HG03342 (cell line): Measurements from ENCODE around the gene MYO19.
A peak's percentile ranks its signal among the peaks of the same experiment; 100 is the strongest.

Source experiments
- ATAC-seq: cut with Tn5 transposase; IDR thresholded peaks from one replicate; pipeline ENCODE4 v1.9.1; 2021; ENCODE audit warnings: mild to moderate bottlenecking, moderate library complexity; ENCODE audit not compliant: unreplicated experiment

The MYO19 gene

DNA sequence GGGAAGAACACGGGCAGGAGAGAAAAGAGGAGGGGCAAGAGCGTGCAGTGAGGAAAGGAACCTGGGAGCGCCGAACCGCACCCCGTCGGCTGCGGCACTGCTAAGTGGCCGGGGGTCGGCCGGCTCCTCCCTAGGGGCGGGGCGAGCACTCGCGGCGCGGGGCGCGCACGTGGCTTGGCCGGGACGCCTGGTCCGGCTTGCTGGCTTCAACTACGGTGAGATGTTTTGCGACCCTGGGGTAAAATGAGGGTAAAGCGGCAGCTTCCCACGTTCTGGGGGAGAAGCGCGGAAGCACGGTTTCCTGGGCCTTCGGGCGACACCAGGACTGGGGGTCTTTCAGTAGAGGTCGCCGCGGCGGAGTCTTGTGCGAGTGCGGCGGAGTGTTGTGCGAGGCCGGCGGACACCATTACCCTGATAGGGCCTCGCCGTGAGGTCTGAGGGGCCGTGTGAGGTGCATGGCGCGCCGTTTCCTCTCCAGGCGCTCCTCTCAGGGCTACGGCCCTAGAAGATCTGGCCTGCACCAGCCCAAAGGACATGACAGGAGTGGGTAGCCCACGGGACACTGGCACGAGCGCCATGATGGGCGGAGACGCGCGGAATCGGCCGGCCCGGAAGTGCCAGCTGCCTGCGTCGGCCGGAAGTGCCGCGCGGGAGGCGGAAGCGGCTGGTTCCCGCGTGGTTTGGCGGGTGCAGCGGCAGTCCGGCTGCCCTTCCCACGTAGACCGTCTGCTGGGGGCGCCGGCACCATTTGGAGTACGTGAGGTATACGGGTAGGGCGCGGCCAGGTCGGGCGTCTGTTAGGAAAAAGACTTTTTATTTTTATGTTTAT lies at the start of gene MYO19, which contains the start of gene PIGW:
TSS of gene MYO19 (minus strand) at position 29 of the 829 bp plus-strand sequence. CDS start 2,330 bp downstream, outside the sequence.
TSS of gene PIGW (plus strand) at position 148 of the 829 bp plus-strand sequence. CDS start 2,115 bp downstream, outside the sequence.
- peak; percentile 67 for ATAC-seq

GRCh38 chr17:36583787-36584186 lies 49.1 kb upstream of the MYO19 start:
- no peak for ATAC-seq

DNA sequence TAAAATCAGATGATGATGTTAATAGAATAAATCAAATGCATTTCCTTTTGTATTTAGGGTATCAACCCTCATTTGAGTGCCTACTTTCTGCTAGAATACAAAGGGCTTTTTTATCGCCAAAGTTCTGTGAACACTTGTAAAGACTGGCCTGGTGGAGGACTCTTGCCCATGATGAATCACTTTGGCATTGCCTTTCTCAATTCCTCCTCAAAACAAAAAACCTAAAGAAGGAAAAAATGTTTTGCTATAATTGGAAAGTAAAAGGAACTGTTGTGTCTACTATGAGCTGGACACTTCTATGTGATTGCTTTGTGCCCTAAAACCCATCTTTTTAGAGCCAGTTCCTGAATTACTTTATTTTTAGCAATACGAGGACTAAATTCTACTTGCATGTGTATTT lies 44.0 kb upstream of the MYO19 start:
- ATAC-seq = no peak

- no peak for ATAC-seq
These were observed 42.1 kb upstream of the MYO19 start for GRCh38 chr17:36576793-36577192.

GRCh38 chr17:36575028-36575427 lies 40.4 kb upstream of the MYO19 start:
- ATAC-seq = no peak

DNA sequence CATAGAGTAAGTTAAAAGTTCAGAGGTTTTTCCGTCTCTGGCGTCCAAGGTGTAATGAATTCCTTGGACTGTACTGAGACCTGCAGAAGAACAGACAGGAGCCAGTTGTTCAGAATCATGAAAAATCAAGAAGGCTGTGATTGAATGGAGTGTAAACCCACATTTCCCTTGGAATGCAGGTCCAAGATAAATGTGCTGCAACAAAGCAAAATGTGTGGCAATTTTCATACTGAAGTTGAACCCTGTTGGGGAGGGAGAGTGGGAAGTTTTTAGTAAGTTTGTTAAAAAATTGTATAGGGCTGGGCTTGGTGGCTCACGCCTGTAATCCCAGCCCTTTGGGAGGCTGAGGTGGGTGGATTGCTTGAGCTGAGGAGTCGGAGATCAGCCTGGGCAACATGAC lies 31.4 kb upstream of the MYO19 start:
- no peak for ATAC-seq

DNA sequence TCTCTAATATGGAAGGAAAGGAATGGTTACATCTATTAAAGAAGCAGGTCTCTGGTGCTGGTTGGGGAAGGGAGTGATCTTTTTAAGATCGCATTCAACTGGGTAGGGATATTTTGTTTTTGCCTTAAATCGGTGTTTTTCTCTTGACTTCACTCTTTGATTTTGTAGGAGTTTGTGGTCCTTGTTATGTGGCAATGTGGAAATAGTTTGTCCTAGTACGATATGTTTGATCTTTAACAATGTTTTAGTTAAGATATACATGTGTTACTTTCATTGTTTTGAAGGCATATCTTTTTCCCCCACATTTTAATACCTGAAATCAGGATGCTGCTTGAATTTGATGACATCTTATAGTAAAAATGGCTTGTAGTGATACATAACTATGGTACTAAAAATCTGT lies 18.8 kb upstream of the MYO19 start:
- no peak for ATAC-seq

DNA sequence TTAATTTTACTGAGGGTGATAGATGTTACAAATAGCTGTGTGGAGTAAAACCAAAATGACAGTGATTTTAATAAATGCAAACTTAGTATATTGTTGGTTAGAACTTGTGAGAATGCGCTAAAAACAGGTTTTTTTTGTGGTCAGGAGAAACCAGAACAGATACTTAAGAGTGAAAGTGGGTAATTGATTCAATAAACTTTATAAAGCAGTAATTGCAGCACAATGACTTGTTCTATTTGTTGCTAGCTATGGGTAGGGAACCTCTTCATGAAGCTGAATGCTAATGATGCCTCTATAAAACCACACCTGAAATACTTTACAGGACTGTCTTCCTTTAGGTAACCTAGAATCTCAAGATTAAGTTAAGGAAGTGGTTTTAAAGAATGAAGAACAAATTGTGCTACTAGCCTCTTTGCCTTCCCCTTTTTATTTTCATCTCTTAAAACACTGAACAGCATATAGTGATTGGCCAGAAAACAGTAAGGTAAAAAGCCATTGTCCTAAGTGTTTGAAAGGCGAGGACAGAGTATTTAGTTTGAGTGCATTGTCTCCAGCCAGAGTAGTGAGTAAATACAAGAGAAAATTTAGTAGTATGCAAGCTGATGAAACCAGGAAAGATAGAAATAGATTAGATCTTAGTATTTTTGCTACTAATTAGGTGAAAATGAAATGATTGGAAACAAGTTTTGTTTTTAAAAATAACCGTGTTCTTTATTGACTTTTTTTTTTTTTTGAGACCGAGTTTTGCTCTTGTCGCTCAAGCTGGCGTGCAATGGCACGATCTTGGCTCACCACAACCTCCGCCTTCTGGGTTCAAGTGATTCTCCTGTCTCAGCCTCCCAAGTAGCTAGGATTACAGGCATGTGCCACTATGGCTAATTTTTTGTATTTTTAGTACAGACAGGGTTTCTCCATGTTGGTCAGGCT lies 16.1 kb upstream of the MYO19 start:
- ATAC-seq = no peak

DNA sequence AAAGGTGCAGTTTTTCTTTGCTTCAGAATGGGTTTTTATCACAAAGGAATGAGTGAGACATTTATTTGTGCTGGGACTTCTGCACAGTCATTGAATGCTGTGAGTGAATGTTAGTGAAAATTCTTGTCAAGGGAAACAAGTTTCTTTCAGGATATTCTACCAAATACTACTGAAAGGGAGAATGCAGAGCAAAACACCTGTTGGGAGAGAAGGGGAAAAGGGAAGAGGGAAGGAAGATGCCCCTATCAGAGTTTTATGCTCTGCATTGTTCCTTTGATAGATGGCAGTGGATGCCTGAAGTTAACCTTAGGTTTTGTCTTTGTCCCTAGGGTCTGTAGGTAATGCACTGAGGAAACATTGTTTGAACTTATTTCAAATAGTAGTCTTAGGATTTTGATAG lies 13.1 kb upstream of the MYO19 start:
- ATAC-seq = no peak

DNA sequence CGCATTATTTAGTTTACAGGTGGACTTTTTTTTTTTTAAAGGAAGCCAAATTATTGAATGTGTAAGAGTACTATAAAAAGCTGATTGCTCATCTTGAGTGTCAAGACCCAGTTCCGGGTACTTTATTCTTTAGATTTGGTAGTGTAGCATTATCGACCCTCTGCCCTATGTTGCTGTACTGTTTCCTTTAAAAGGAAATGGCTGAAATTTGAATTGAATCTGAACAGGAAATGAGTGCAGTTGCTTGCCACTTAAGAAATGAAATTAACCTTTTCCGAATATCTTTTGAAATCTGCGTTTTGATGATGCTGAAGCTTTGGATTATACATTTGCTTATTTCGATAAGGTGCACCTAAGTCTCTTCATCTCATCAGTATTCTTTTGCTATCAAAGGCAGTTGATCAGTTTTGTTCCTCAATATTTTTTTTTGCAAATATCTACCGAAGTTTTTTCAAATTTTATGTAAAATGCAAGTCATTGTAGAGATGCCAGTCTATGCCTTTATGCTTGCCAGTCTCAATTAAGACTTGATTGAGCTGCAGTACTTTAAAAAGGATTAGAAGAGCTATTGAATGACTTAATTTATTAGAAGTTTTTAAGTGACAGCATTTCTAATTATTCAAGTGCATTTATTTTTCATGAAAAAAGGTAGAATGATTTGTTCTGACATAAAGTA lies 11.9 kb upstream of the MYO19 start:
- ATAC-seq = no peak

DNA sequence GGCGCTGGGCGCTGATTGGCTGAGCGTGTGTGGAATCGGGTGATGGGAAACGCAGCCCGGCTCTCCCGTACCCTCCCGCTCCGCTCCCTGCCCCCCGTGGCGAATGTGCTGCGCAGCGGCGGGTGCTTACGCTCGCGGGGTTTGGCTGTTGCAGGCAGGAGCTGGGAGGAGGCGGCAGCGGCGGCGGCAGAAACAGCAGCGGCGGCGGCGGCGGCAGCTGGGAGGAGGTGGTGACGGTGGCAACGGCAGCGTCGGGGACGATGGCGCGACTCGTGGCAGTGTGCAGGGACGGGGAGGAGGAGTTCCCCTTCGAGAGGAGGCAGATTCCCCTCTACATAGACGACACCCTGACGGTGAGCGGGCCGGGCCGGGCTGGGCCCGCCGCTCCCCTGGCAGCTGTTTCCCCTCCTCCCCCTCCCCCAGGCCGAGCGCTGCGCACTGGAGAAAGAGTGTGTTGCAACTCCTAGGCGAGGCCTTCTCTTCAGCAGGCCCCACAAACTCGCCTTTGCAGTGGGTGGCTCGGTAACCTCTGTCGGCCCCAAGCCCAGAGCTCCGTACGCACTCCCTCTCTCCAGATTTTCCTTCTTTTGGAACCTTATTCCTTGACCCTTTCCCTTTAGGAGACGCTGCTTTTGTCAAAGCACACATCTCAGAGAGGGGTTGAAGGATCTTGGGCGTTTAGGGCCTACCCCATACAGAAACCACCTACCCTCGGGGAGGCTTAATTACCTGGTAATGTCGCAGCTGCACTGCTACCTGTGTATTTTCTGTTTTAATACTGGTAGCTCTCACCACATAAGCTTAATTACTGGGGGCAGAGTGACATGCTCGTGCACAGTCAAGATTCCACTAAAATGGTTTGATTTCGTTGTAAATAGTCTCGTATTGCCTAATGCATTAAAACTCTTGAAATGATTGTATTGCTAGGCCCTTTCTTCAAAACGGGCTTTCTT lies 11.1 kb upstream of the MYO19 start:
- ATAC-seq = peak; percentile 51

- no peak for ATAC-seq
These were observed 10.4 kb upstream of the MYO19 start for GRCh38 chr17:36545077-36545464.

GRCh38 chr17:36544307-36545076 lies 9.8 kb upstream of the MYO19 start, which contains the start of gene GGNBP2:
TSS of gene GGNBP2 (plus strand) at chr17:36544919. CDS start at chr17:36545725, 806 bp downstream.
- ATAC-seq = peak; percentile 42

DNA sequence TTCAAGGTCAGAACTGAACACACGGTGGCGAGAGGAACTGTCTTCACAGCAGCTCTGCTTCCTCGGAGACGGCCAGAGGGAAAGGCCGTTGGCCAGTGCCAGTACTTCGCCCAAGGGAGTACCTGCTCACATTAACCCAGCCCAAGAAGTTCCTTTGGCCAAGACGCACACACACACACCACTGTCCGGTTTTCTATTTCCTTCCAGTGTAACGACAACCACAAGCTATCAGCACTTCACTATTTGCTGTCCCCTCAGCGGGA lies 9.3 kb upstream of the MYO19 start:
- peak; percentile 1 for ATAC-seq

- no peak for ATAC-seq
These were observed 8.1 kb upstream of the MYO19 start for GRCh38 chr17:36542755-36543154.

DNA sequence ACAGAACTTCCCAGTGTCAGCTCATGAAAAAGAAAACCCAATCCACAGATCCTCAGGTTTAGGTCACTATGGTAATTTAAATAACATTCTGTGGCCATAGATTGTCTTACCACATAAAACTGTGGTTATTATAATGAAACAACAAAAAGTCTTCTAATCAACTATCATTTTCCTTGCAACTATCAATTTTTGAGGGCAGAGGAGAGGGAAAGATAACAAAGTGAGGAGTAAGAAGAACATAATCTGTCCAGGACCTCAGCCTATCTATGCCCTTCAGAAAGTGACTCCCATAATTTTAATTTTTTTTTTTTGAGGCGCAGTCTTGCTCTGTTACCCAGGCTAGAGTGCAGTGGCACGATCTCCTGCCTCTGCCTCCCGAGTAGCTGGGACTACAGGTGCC lies 6.0 kb upstream of the MYO19 start:
- ATAC-seq = no peak

DNA sequence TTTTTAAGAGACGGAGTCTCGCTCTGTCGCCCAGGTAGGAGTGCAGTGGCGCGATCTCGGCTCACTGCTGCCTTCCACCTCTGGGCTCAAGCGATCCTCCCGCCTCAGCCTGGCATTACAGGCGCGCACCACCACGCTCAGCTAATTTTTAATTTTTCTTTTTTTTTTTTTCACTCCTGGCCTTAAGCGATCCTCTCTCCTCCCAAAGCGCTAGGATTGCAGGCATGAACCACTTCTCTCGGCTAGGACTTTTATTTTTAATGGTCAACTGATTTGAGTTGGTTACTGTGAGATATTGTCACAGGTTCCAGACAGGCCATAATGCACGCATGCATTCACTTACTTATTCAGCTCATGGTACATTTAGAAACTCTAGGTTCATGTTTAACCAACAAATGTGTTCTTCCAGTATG lies 1.0 kb upstream of the MYO19 start:
- ATAC-seq = no peak

- peak; percentile 30 for ATAC-seq
These were observed 481 bp downstream of the MYO19 start for GRCh38 chr17:36533935-36534839.
